Uterus (tissue), 4 donors: Measurements from ENCODE around the gene KIF26A. TPM values are rescaled to one million over a fixed set of nuclear protein-coding genes. Genes with fewer than 3 reads are reported as not detected.

Source experiments
- DNase-seq, 2 donors: peaks; one replicate each; pipeline ENCODE4 v3.0.0-alpha.2; 2019 to 2020
- H3K27ac ChIP-seq, 2 donors: fragments of 200-600 bp; sonication (generic); 1 replicate in 1 of 2; 2 replicates in 1 of 2; pipeline ENCODE4 v1.5.1; 2016 to 2018
- H3K27me3 ChIP-seq, 2 donors: fragments of 200-600 bp; sonication (generic); one replicate each; pipeline ENCODE4 v1.5.1; 2018 to 2019; ENCODE audit warnings: control low read depth in 1 of 2
- H3K36me3 ChIP-seq, 2 donors: fragments of 200-600 bp; sonication (generic); one replicate each; pipeline ENCODE4 v1.5.1; 2019; ENCODE audit warnings: control low read depth in 1 of 2
- H3K4me1 ChIP-seq, 2 donors: fragments of 200-600 bp; sonication (generic); one replicate each; pipeline ENCODE4 v1.5.1; 2018 to 2019; ENCODE audit warnings: control low read depth in 1 of 2
- H3K4me3 ChIP-seq, 2 donors: fragments of 200-600 bp; sonication (generic); 1 replicate in 1 of 2; 2 replicates in 1 of 2; pipeline ENCODE4 v1.5.1; 2018 to 2019; ENCODE audit warnings: mild to moderate bottlenecking in 1 of 2
- H3K9me3 ChIP-seq, 2 donors: fragments of 200-600 bp; sonication (generic); one replicate each; pipeline ENCODE4 v1.5.1; 2019; ENCODE audit warnings: control low read depth in 1 of 2
- POLR2A ChIP-seq, 2 donors: fragments of 450-650 bp; IDR thresholded peaks; one replicate each; pipeline ENCODE4 v1.6.1; 2016; ENCODE audit warnings: antibody characterized with exemption in 2 of 2, mild to moderate bottlenecking in 1 of 2, moderate library complexity in 1 of 2
- intact Hi-C: fragments of 100-400 bp; cut with DNase I; formaldehyde crosslinking; loops from one replicate; pipeline ENCODE4 v1.15.1; 2023; ENCODE audit warnings: low total_unique reads
- total RNA-seq, 4 donors: library from RNA; depleted of rRNA in 3 of 4; stranded (reverse); fragments of >200 nt in 3 of 4; gene quantifications; one replicate each; pipeline versions ENCODE4 v1.1.0 to v1.2.4, GENCODE V29; 2014 to 2023
- TF ChIP-seq, protein P1 (sequence below), 4 experiments: fragments of 200-600 bp in 2 of 4; fragments of 450-650 bp in 2 of 4; sonication (generic) in 2 of 4; IDR thresholded peaks; one replicate each; pipeline ENCODE4 v1.5.1; 2016 to 2019; ENCODE audit warnings: antibody characterized with exemption in 4 of 4, mild to moderate bottlenecking in 2 of 4, moderate library complexity in 1 of 4
- donor health status: DM: yes; HTN: yes; CAD: no.

The KIF26A gene
- total RNA-seq, 4 donors from 2014 or later: 4.1 to 10.5 (median 7.5) TPM

DNA sequence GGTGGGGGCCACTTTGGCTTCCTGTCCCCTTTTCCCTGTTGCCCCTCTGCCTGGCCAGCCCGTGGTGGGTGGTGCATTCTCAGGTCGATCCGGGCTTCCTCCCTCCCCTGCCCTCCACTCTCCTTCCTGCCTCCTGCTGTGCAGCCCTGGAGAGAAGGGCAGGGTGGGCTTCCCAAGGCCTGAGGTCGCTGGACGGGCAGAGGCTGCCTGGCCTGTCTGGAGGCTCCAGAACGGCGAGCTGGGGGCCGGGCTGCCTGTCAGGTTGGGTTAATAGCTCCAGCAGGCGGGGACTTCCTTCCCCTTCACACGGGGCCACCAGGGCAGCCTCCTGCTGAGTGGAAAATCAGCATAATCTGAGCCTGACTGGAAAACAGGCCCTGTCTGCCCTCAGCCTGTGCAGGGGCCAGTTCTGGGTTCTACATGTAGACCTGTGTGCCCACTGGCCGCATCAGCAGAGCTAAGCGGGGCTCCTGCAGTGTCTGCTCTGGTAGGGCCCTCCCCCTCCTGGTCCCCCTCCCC lies 11.3 kb downstream of the KIF26A start:
- H3K36me3 ChIP-seq: no peaks in the 10 kb centered on the region
- intact Hi-C loops: no loop called here
- TF ChIP-seq, protein P1, sequence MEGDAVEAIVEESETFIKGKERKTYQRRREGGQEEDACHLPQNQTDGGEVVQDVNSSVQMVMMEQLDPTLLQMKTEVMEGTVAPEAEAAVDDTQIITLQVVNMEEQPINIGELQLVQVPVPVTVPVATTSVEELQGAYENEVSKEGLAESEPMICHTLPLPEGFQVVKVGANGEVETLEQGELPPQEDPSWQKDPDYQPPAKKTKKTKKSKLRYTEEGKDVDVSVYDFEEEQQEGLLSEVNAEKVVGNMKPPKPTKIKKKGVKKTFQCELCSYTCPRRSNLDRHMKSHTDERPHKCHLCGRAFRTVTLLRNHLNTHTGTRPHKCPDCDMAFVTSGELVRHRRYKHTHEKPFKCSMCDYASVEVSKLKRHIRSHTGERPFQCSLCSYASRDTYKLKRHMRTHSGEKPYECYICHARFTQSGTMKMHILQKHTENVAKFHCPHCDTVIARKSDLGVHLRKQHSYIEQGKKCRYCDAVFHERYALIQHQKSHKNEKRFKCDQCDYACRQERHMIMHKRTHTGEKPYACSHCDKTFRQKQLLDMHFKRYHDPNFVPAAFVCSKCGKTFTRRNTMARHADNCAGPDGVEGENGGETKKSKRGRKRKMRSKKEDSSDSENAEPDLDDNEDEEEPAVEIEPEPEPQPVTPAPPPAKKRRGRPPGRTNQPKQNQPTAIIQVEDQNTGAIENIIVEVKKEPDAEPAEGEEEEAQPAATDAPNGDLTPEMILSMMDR (IDR thresholded peaks at IDR 0.05): no peak
- TF ChIP-seq POLR2A (IDR thresholded peaks at IDR 0.05): no peak
- no peak overlapping the region for H3K4me3 ChIP-seq
- H3K27ac ChIP-seq: no peak overlapping the region
- peak in 1 of 2 donors; percentile 43 for DNase-seq
- no peaks in the 10 kb centered on the region for H3K4me1 ChIP-seq
- H3K27me3 ChIP-seq: no peaks in the 10 kb centered on the region
- no peaks in the 10 kb centered on the region for H3K9me3 ChIP-seq

DNA sequence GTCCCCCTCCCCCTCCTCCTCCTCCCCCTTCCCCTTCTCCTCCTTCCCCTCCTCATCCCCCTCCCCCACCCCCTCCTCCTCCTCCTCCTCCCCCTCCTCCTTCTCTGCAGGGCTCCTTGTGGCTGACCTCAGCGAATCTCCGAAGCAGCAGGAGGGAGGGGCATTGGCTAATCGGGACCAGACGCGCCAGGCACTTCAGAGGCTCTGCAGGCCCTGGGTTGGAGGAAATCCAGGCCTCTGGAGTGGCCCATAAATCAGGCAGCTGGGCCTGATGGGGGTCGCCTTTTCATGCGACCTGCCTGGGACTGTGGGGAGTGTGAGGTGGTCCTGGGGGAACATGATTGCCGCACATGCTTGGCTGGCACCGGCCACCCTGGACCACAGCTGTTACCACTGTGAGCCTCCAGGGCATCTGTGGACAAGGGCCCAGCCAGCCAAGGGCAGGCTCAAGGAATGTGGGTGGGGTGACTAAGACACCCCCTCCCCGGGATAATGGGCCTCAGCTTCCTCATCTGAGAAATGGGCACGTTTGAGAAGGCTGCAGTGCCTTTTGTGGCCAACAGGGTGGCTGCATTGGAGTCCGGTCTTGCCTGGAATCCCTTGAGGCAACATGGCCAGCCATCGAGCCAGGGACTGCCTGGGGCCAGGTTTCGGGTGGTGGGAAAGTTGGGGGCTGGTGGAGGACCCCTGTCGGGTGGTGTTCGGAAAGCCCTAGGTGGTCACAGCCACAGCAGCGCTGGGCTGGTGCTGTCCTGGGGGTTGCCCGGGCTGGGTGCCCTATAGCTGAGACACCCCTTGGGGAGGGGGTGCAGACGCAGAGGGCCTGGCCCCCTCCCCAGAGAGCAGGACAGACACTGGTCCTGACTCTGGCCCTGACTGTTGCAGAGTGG lies 12.0 kb downstream of the KIF26A start:
- Histone ChIP-seq H3K36me3 (no peaks in the 10 kb centered on the region), H3K4me1 (no peaks in the 10 kb centered on the region), H3K4me3 (no peak overlapping the region), H3K27me3 (no peaks in the 10 kb centered on the region), H3K27ac (no peak overlapping the region), H3K9me3 (no peaks in the 10 kb centered on the region)
- intact Hi-C loops: no loop called here
- no peak for TF ChIP-seq POLR2A (IDR thresholded peaks at IDR 0.05)
- TF ChIP-seq, protein P1 (IDR thresholded peaks at IDR 0.05): no peak
- no peak for DNase-seq

DNA sequence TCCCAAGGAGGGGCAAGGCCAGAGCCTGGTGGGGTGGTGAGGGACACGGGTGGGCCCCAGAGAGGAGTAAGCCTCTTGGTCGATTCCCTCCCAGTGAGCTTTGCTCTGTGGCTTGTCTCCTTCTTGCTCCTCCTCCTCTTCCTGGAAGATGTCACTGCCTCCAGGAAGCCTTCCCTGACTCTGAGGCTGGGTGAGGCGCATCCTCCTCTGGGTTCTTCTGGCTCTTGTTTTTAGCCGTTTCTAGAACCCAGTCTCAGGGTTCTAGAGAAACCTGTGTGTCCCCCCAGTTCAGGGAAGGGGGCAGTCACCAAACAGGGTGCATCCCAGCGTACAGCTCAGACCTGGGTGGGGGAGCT lies 12.6 kb downstream of the KIF26A start:
- TF ChIP-seq, protein P1 (IDR thresholded peaks at IDR 0.05): no peak
- TF ChIP-seq POLR2A (IDR thresholded peaks at IDR 0.05): no peak
- no peaks in the 10 kb centered on the region for H3K4me1 ChIP-seq
- intact Hi-C loops: no loop called here

DNA sequence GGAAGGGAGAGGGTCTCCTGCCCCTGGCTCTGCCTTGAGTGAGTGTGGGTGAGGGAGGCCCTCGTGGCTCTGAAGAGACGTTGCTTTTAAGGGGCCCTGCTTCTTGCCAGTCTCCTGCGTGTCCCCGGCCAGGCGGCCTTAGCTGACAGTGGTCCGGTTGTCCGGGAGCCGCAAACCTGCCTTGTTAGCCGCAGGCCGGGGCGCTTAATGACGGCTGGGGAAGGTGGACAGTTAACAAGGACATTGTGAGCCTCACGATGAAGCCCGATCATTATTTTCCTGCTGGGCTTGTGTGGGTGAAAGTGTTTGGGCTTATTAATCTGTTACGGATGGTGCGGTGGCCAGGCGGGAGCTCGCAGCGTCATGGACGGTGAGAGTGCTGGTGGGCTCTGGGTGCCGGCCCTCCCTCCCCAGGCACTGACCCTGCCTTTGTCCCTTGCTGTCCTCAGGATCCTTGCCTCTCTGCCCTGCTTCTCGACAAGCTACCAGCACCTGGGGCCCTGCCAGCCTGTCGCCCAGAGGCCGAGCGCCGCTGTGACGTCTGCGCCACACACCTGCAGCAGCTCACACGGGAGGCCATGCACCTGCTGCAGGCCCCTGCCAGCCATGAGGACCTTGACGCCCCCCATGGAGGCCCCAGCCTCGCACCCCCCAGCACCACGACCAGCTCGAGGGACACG lies 13.3 kb downstream of the KIF26A start:
- Histone ChIP-seq H3K27me3 (no peaks in the 10 kb centered on the region), H3K27ac (no peak overlapping the region), H3K4me3 (no peak overlapping the region), H3K4me1 (no peaks in the 10 kb centered on the region), H3K36me3 (no peaks in the 10 kb centered on the region), H3K9me3 (no peaks in the 10 kb centered on the region)
- TF ChIP-seq, protein P1 (IDR thresholded peaks at IDR 0.05): no peak
- TF ChIP-seq POLR2A (IDR thresholded peaks at IDR 0.05): no peak
- intact Hi-C loops: no loop called here
- no peak for DNase-seq

More for the DNA sequence above, 12.6 kb downstream of the KIF26A start:
- Histone ChIP-seq H3K27ac (no peak overlapping the region), H3K27me3 (no peaks in the 10 kb centered on the region), H3K4me3 (no peak overlapping the region), H3K9me3 (no peaks in the 10 kb centered on the region), H3K36me3 (no peaks in the 10 kb centered on the region)
- DNase-seq: no peak

DNA sequence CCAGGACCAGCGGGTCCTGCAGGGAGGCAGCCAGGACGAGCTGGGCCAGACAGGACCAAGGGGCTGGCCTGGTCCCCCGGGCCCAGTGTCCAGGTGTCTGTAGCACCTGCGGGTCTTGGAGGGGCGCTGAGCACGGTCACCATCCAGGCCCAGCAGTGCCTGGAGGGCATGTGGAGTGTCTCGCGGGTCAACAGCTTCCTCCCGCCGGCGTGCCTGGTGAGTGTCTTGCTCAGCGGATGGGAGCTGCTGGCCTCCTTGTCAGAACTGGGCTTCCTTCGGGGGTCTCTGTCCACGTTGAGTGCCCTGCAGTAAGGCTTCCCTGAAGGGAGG lies 13.8 kb downstream of the KIF26A start:
- H3K27me3 ChIP-seq: no peaks in the 10 kb centered on the region
- TF ChIP-seq, protein P1 (IDR thresholded peaks at IDR 0.05): no peak
- TF ChIP-seq POLR2A (IDR thresholded peaks at IDR 0.05): no peak
- DNase-seq: no peak
- no peak overlapping the region for H3K27ac ChIP-seq
- H3K4me1 ChIP-seq: no peaks in the 10 kb centered on the region
- no peaks in the 10 kb centered on the region for H3K36me3 ChIP-seq
- H3K9me3 ChIP-seq: no peaks in the 10 kb centered on the region
- intact Hi-C loops: no loop called here
- H3K4me3 ChIP-seq: no peak overlapping the region
